K562 (cell line): ENCODE results near the gene DCAF12. TPM values are rescaled to one million over a fixed set of nuclear protein-coding genes. Genes with fewer than 3 reads are reported as not detected.

Experiments used
- FOXP1 ChIP-seq: sonication (generic); formaldehyde crosslinking; IDR thresholded peaks from 2 replicates; pipeline ENCODE4 v1.8.0; 2022; ENCODE audit warnings: mild to moderate bottlenecking, missing genetic modification reagents
- GATAD2B ChIP-seq: fragments of 450-650 bp; IDR thresholded peaks from 2 replicates; pipeline ENCODE4 v1.6.1; 2017; ENCODE audit warnings: mild to moderate bottlenecking, borderline replicate concordance
- KDM4B ChIP-seq, 2 experiments: fragments of 450-650 bp in 1 of 2; sonication (generic) in 1 of 2; IDR thresholded peaks; 2 replicates each; pipeline ENCODE4 v1.6.1; 2016 to 2017; ENCODE audit warnings: borderline replicate concordance in 2 of 2, antibody characterized with exemption in 1 of 2, low read depth in 1 of 2, mild to moderate bottlenecking in 1 of 2
- MEIS2 ChIP-seq: fragments of 450-650 bp; IDR thresholded peaks from 2 replicates; pipeline ENCODE4 v1.6.1; 2014; ENCODE audit warnings: mild to moderate bottlenecking; ENCODE audit not compliant: partially characterized antibody
- NCOA6 ChIP-seq: fragments of 450-650 bp; IDR thresholded peaks from 2 replicates; pipeline ENCODE4 v1.6.1; 2017; ENCODE audit warnings: mild to moderate bottlenecking
- POLR2AphosphoS5 ChIP-seq: IDR thresholded peaks from 2 replicates; pipeline ENCODE4 v1.6.1; 2011; ENCODE audit warnings: mild to moderate bottlenecking, low read depth, low read length, moderate library complexity; ENCODE audit not compliant: control insufficient read depth, insufficient read depth
- RNF2 ChIP-seq: sonication (generic); IDR thresholded peaks from 2 replicates; pipeline ENCODE4 v1.6.1; 2016
- SIN3B ChIP-seq: fragments of 450-650 bp; IDR thresholded peaks from 2 replicates; pipeline ENCODE4 v1.6.1; 2017; ENCODE audit warnings: low read depth, mild to moderate bottlenecking, moderate library complexity
- SMAD1 ChIP-seq: fragments of 150-350 bp; IDR thresholded peaks from 2 replicates; pipeline ENCODE4 v1.6.1; 2014; ENCODE audit warnings: low read length, low read depth; ENCODE audit not compliant: partially characterized antibody
- SMARCA4 ChIP-seq: fragments of 450-650 bp; IDR thresholded peaks from 2 replicates; pipeline ENCODE4 v1.6.1; 2016
- ZBTB17 ChIP-seq: fragments of 450-650 bp; formaldehyde crosslinking; IDR thresholded peaks from 2 replicates; pipeline ENCODE4 v1.4.0; 2020; ENCODE audit warnings: mild to moderate bottlenecking
- ZFP30 ChIP-seq: fragments of 250-450 bp; sonication (Bioruptor Pico); IDR thresholded peaks from 2 replicates; pipeline ENCODE4 v1.8.0; 2022; ENCODE audit warnings: moderate library complexity, mild to moderate bottlenecking, inconsistent platforms, borderline replicate concordance
- ZNF217 ChIP-seq: sonication (generic); formaldehyde crosslinking; IDR thresholded peaks from 2 replicates; pipeline ENCODE4 v1.8.0; 2022; ENCODE audit warnings: mild to moderate bottlenecking, missing genetic modification reagents
- ZNF75A ChIP-seq: fragments of 450-650 bp; formaldehyde crosslinking; IDR thresholded peaks from 2 replicates; pipeline ENCODE4 v1.4.0; 2020; ENCODE audit warnings: mild to moderate bottlenecking
- polyA plus RNA-seq, 8 experiments: library from polyadenylated mRNA; depleted of rRNA in 4 of 8; stranded (reverse) in 5 of 8; unstranded in 3 of 8; fragments of >200 nt; fragmentation: Nextera tagmentation in 2 of 8; fragmentation: Illumina TruSeq in 1 of 8; extraction: Ambion mirVana in 2 of 8; extraction: Trizol in 1 of 8; gene quantifications; 2 replicates each; pipeline versions ENCODE4 v1.2.1 to v1.2.3, GENCODE V29; 2011 to 2014; ENCODE audit warnings: inconsistent platforms in 1 of 8, missing spikeins in 1 of 8
- total RNA-seq, 7 experiments: library from RNA; depleted of rRNA in 6 of 7; stranded (reverse); fragments of >200 nt in 6 of 7; fragmentation: Illumina TruSeq in 2 of 7; extraction: Trizol in 2 of 7; gene quantifications; 2 replicates each; pipeline versions ENCODE4 v1.2.1 to v1.2.3, GENCODE V29; 2011 to 2021; ENCODE audit warnings: low replicate concordance in 1 of 7
- TF ChIP-seq, protein P1 (sequence below): fragments of 250-450 bp; sonication (Bioruptor Pico); IDR thresholded peaks from 2 replicates; pipeline ENCODE4 v1.5.0; 2021; ENCODE audit warnings: mild to moderate bottlenecking, borderline replicate concordance
- TF ChIP-seq, protein P2 (sequence below): fragments of 250-450 bp; sonication (Bioruptor Pico); IDR thresholded peaks from 2 replicates; pipeline ENCODE4 v1.5.0; 2021; ENCODE audit warnings: mild to moderate bottlenecking, moderate library complexity
- TF ChIP-seq, protein P3 (sequence below): fragments of 450-650 bp; IDR thresholded peaks from 2 replicates; pipeline ENCODE4 v1.6.1; 2018; ENCODE audit warnings: mild to moderate bottlenecking, low read depth; ENCODE audit not compliant: partially characterized antibody
- TF ChIP-seq, protein P4 (sequence below): sonication (generic); formaldehyde crosslinking; IDR thresholded peaks from 2 replicates; pipeline ENCODE4 v1.8.0; 2022; ENCODE audit warnings: mild to moderate bottlenecking, missing genetic modification reagents

Gene DCAF12
- total and polyA plus RNA-seq, 9 of the 15 experiments (the other 6 are each of a cell fraction or from before 2014, with no cell fraction given): 10.9 to 59.6 (median 30.8) TPM

DNA sequence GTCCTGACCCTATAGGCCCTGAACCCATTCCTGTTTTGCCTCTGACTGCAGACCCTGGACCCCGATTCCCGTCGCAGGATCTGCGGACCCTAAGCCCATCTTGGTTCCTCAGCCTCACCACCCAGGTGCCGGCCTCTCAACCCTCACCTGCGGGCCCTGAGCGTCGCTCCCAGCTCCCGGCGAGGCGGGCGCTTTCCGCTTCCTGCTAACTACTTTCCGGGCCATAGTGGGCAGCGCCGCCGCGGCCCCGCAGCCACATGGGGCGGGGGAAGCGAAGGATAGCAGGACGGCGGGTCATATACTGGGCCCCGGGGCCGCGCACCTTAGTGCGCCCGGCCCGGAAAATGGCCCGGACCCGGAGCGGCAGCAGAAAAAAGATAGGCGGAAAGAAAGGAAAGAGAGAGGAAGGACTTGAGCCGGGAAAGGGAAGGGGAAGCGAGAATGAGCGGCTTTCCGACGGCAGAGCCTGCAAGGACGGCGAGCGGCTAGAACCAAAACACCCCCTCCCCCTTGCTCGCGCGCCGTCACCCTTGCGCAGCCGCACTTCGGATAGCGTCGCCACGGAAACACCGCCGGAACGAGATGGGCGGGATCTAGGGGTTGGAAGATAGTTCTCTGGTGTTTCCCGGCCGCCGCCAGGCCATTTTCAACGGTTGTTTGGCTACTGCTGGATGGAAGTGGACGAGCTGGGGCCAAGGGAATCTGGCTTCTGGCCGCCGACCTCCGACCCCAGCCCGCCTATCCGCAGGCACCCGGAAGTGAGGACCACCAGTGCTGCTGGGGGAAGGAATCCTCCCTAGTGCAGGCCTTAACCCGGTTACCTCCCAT lies at the start of gene DCAF12 (continued):
- TF ChIP-seq SMARCA4 (0 out of 2 replicates have a peak, but pooled peaks have one; percentile 31), MEIS2 (peak; percentile 52), ZFP30 (CRISPR knock-in tag) (no peak), POLR2AphosphoS5 (peak; percentile 60), FOXP1 (CRISPR knock-in tag) (peak; percentile 51; the same call in 1 of the 2 replicates), SMAD1 (peak; percentile 55), KDM4B (IDR thresholded peaks at IDR 0.05; ENCODE audit: borderline replicate concordance in 2 of 2, low read depth in 1 of 2) (no peak), GATAD2B (no peak), RNF2 (no peak), ZBTB17 (CRISPR knock-in tag) (0 out of 2 replicates have a peak, but pooled peaks have one; percentile 34), SIN3B (peak; percentile 38; the same call in 1 of the 2 replicates), ZNF75A (CRISPR knock-in tag) (no peak), NCOA6 (peak; percentile 87), ZNF217 (CRISPR knock-in tag) (no peak)
- TF ChIP-seq, protein P1, sequence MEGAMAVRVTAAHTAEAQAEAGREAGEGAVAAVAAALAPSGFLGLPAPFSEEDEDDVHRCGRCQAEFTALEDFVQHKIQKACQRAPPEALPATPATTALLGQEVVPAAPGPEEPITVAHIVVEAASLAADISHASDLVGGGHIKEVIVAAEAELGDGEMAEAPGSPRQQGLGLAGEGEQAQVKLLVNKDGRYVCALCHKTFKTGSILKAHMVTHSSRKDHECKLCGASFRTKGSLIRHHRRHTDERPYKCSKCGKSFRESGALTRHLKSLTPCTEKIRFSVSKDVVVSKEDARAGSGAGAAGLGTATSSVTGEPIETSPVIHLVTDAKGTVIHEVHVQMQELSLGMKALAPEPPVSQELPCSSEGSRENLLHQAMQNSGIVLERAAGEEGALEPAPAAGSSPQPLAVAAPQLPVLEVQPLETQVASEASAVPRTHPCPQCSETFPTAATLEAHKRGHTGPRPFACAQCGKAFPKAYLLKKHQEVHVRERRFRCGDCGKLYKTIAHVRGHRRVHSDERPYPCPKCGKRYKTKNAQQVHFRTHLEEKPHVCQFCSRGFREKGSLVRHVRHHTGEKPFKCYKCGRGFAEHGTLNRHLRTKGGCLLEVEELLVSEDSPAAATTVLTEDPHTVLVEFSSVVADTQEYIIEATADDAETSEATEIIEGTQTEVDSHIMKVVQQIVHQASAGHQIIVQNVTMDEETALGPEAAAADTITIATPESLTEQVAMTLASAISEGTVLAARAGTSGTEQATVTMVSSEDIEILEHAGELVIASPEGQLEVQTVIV (CRISPR knock-in tag): no peak
- TF ChIP-seq, protein P2, sequence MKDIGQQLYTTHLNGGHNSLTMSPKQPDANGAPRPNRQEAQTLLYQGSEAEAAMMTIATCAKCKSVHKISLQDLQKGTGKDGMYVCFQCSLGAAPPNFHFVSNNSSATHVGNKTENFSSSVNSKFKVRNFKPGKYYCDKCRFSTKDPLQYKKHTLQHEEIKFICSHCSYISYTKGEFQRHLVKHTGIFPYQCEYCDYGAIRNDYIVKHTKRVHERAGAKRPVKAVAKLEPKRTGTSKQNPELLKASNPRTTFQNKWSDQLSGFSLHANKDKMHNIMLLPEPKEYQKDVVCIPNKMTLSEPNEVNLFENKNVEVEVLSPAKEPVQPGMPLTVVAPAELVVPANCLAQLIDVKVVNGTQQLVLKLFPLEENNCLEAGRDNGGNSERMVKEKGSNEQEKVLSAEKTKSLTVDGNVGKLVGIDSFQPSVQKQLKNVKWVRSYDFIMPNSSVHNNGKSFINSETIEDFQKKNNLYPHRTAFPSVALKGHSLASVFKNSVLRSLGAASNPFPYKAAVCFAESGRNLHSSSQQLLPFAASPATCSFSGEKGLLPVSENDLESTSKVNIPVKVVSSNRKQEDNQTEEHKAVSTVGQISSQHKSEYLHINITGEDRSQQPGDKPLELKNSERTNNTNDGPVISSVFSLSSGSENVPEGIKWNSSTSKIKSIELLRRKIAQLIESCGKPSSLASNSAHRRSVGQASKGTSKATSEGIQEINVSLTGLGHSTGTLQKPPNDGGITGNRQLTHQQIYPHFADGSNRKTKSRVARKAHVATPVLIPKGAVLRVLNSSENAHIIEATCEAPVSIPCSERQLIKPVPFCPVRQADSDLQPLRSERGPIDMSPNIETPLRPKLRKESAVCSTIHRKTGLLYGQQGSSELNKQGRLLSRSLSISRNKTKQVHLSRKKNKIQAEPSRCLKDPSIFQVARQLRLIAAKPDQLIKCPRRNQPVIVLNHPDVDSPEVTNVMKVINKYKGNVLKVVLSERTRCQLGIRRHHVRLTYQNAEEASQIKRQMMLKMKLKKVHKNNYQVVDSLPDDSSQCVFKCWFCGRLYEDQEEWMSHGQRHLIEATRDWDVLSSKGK (CRISPR knock-in tag): no peak
- TF ChIP-seq, protein P3, sequence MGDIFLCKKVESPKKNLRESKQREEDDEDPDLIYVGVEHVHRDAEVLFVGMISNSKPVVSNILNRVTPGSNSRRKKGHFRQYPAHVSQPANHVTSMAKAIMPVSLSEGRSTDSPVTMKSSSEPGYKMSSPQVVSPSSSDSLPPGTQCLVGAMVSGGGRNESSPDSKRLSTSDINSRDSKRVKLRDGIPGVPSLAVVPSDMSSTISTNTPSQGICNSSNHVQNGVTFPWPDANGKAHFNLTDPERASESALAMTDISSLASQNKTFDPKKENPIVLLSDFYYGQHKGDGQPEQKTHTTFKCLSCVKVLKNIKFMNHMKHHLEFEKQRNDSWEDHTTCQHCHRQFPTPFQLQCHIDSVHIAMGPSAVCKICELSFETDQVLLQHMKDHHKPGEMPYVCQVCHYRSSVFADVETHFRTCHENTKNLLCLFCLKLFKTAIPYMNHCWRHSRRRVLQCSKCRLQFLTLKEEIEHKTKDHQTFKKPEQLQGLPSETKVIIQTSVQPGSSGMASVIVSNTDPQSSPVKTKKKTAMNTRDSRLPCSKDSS: no peak
- TF ChIP-seq, protein P4, sequence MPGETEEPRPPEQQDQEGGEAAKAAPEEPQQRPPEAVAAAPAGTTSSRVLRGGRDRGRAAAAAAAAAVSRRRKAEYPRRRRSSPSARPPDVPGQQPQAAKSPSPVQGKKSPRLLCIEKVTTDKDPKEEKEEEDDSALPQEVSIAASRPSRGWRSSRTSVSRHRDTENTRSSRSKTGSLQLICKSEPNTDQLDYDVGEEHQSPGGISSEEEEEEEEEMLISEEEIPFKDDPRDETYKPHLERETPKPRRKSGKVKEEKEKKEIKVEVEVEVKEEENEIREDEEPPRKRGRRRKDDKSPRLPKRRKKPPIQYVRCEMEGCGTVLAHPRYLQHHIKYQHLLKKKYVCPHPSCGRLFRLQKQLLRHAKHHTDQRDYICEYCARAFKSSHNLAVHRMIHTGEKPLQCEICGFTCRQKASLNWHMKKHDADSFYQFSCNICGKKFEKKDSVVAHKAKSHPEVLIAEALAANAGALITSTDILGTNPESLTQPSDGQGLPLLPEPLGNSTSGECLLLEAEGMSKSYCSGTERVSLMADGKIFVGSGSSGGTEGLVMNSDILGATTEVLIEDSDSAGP (CRISPR knock-in tag): no peak
